K562 (cell line): ENCODE results near the gene EIPR1. TPM values are rescaled to one million over a fixed set of nuclear protein-coding genes. Genes with fewer than 3 reads are reported as not detected.

Source experiments
- CTCFL ChIP-seq: IDR thresholded peaks from 2 replicates; pipeline ENCODE4 v1.6.1; 2011; ENCODE audit warnings: borderline replicate concordance, low read depth, mild to moderate bottlenecking, moderate library complexity, low read length; ENCODE audit not compliant: insufficient read depth, poor library complexity, severe bottlenecking
- DMBX1 ChIP-seq: fragments of 250-450 bp; sonication (Bioruptor Pico); IDR thresholded peaks from 2 replicates; pipeline ENCODE4 v1.8.0; 2022; ENCODE audit warnings: inconsistent platforms, mild to moderate bottlenecking, moderate library complexity, borderline replicate concordance
- HDAC8 ChIP-seq: fragments of 450-650 bp; IDR thresholded peaks from 2 replicates; pipeline ENCODE4 v1.6.1; 2016; ENCODE audit warnings: mild to moderate bottlenecking, missing genetic modification characterization, moderate library complexity, missing compliant biosample characterization
- HMGXB4 ChIP-seq: sonication (generic); formaldehyde crosslinking; IDR thresholded peaks from 2 replicates; pipeline ENCODE4 v1.8.1; 2023; ENCODE audit warnings: mild to moderate bottlenecking, missing genetic modification reagents
- IRF1 ChIP-seq: sonication (generic); formaldehyde crosslinking; IDR thresholded peaks from 2 replicates; pipeline ENCODE4 v1.8.0; 2022; ENCODE audit warnings: missing genetic modification reagents, mild to moderate bottlenecking, borderline replicate concordance
- PCBP1 ChIP-seq: fragments of 200-400 bp; formaldehyde crosslinking; IDR thresholded peaks from 2 replicates; pipeline ENCODE4 v1.6.1; 2018; ENCODE audit warnings: mild to moderate bottlenecking, low read depth, low read length; ENCODE audit not compliant: poor library complexity, severe bottlenecking
- POLR3A ChIP-seq: IDR thresholded peaks from 2 replicates; pipeline ENCODE4 v1.6.1; 2011; ENCODE audit warnings: borderline replicate concordance, mild to moderate bottlenecking, moderate library complexity; ENCODE audit not compliant: insufficient read length, insufficient read depth; ENCODE audit errors: extremely low read depth
- ZKSCAN3 ChIP-seq: fragments of 250-450 bp; sonication (Bioruptor Pico); IDR thresholded peaks from 2 replicates; pipeline ENCODE4 v1.4.0; 2020
- ZNF12 ChIP-seq: sonication (generic); formaldehyde crosslinking; IDR thresholded peaks from 2 replicates; pipeline ENCODE4 v1.4.0; 2020; ENCODE audit warnings: mild to moderate bottlenecking, missing genetic modification reagents
- polyA plus RNA-seq, 8 experiments: library from polyadenylated mRNA; depleted of rRNA in 4 of 8; stranded (reverse) in 5 of 8; unstranded in 3 of 8; fragments of >200 nt; fragmentation: Nextera tagmentation in 2 of 8; fragmentation: Illumina TruSeq in 1 of 8; extraction: Ambion mirVana in 2 of 8; extraction: Trizol in 1 of 8; gene quantifications; 2 replicates each; pipeline versions ENCODE4 v1.2.1 to v1.2.3, GENCODE V29; 2011 to 2014; ENCODE audit warnings: inconsistent platforms in 1 of 8, missing spikeins in 1 of 8
- total RNA-seq, 7 experiments: library from RNA; depleted of rRNA in 6 of 7; stranded (reverse); fragments of >200 nt in 6 of 7; fragmentation: Illumina TruSeq in 2 of 7; extraction: Trizol in 2 of 7; gene quantifications; 2 replicates each; pipeline versions ENCODE4 v1.2.1 to v1.2.3, GENCODE V29; 2011 to 2021; ENCODE audit warnings: low replicate concordance in 1 of 7

Gene EIPR1
- total and polyA plus RNA-seq, 9 of the 15 experiments (the other 6 are each of a cell fraction or from before 2014, with no cell fraction given): 19.9 to 54.4 (median 35.9) TPM

- TF ChIP-seq PCBP1 (no peak), IRF1 (CRISPR knock-in tag) (no peak), DMBX1 (CRISPR knock-in tag) (no peak), HDAC8 (no peak), HMGXB4 (CRISPR knock-in tag) (no peak), ZNF12 (CRISPR knock-in tag) (no peak), CTCFL (no peak), POLR3A (no peak), ZKSCAN3 (CRISPR knock-in tag) (no peak)
Measured at GRCh38 chr2:3208179-3208578, 169.4 kb downstream of the EIPR1 start (continued).
